Neutrophil (primary cell): ENCODE measurements around the gene GET3.
A peak's percentile ranks its signal among the peaks of the same experiment; 100 is the strongest.

ENCODE experiments used
- H3K27ac ChIP-seq: fragments of 200-600 bp; sonication (generic); 2 replicates; pipeline ENCODE4 v1.5.1; 2016; ENCODE audit warnings: mild to moderate bottlenecking, moderate library complexity
- H3K27me3 ChIP-seq: fragments of 200-600 bp; sonication (generic); 2 replicates; pipeline ENCODE4 v1.6.0; 2016; ENCODE audit warnings: mild to moderate bottlenecking
- H3K36me3 ChIP-seq: fragments of 200-600 bp; sonication (generic); 2 replicates; pipeline ENCODE4 v1.5.1; 2017
- H3K4me1 ChIP-seq, 2 experiments: fragments of 200-600 bp in 1 of 2; sonication (generic) in 1 of 2; 1 replicate in 1 of 2; 2 replicates in 1 of 2; pipeline versions ENCODE4 v1.5.1 to v1.6.1; 2013 to 2016; ENCODE audit warnings: low read depth in 1 of 2, low read length in 1 of 2, mild to moderate bottlenecking in 1 of 2, moderate library complexity in 1 of 2; ENCODE audit not compliant: control insufficient read depth in 1 of 2, insufficient read depth in 1 of 2
- H3K4me3 ChIP-seq, 2 experiments: fragments of 200-600 bp in 1 of 2; sonication (generic) in 1 of 2; 1 replicate in 1 of 2; 2 replicates in 1 of 2; pipeline ENCODE4 v1.5.1; 2013 to 2016; ENCODE audit warnings: low read depth in 1 of 2, low read length in 1 of 2, mild to moderate bottlenecking in 1 of 2, moderate library complexity in 1 of 2
- H3K9me3 ChIP-seq: fragments of 200-600 bp; sonication (generic); 2 replicates; pipeline ENCODE4 v1.5.1; 2016
- TF ChIP-seq, protein P1 (sequence below): fragments of 200-600 bp; sonication (generic); IDR thresholded peaks from 2 replicates; pipeline ENCODE4 v1.5.1; 2016; ENCODE audit warnings: antibody characterized with exemption

Gene GET3

DNA sequence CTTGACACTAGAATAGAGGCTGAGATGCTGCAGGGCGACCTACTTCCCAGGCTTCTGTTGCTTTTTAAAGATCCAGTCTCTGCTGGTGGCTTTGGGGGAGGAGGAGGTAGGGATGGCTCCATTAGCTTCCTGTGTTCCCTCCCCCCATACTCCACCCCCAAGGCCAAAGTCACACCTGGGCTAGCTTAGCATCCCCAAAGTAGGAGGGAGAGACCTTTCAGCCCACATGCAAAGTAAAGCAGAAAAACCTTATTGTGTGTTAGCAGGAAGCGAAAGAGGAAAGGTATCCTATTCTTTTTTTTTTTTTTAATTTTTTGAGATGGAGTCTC is 10.3 kb upstream of the GET3 start:
- peaks cover 37% of the 10 kb centered on the region for H3K36me3 ChIP-seq
- TF ChIP-seq, protein P1, sequence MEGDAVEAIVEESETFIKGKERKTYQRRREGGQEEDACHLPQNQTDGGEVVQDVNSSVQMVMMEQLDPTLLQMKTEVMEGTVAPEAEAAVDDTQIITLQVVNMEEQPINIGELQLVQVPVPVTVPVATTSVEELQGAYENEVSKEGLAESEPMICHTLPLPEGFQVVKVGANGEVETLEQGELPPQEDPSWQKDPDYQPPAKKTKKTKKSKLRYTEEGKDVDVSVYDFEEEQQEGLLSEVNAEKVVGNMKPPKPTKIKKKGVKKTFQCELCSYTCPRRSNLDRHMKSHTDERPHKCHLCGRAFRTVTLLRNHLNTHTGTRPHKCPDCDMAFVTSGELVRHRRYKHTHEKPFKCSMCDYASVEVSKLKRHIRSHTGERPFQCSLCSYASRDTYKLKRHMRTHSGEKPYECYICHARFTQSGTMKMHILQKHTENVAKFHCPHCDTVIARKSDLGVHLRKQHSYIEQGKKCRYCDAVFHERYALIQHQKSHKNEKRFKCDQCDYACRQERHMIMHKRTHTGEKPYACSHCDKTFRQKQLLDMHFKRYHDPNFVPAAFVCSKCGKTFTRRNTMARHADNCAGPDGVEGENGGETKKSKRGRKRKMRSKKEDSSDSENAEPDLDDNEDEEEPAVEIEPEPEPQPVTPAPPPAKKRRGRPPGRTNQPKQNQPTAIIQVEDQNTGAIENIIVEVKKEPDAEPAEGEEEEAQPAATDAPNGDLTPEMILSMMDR: no peak
- H3K27ac ChIP-seq: no peak overlapping the region
- no peaks in the 10 kb centered on the region for H3K27me3 ChIP-seq
- H3K4me1 ChIP-seq: peaks cover 18 to 23% of the 10 kb centered on the region in 2 experiments
- H3K4me3 ChIP-seq: no peak overlapping the region
- H3K9me3 ChIP-seq: no peaks in the 10 kb centered on the region

DNA sequence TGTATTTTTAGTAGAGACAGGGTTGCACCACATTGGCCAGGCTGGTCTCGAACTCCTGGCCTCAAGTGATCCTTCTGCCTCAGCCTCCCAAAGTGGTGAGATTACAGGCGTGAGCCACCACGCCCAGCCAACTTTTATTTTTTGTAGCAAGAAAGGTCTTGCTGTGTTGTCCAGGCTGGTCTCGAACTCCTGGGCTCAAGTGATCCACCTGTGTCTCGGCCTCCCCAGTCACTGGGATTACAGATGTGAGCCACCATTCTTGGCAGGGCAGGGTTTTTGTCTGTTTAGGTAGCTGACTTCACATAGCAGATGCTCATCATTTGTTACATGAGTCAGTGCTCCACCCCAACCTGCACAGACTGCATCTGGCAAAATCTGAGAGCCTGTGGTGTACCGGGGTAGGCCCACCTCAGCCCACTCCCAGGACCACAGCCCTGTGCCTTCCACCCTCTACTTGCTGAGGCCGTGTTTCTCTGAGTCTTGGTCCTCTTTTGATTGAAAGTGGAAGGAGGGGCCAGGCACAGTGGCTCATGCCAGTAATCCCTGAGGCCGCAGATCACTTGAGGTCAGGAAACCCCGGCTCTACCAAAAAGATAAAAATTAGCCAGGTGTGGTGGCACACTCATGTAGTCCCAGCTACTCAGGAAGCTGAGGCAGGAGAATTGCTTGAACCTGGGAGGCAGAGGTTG is 9.4 kb upstream of the GET3 start:
- Histone ChIP-seq H3K36me3 (peaks cover 37% of the 10 kb centered on the region), H3K27me3 (no peaks in the 10 kb centered on the region), H3K4me1 (peaks cover 22 to 29% of the 10 kb centered on the region in 2 experiments), H3K27ac (no peak overlapping the region), H3K4me3 (no peak overlapping the region), H3K9me3 (no peaks in the 10 kb centered on the region)
- TF ChIP-seq, protein P1: no peak

DNA sequence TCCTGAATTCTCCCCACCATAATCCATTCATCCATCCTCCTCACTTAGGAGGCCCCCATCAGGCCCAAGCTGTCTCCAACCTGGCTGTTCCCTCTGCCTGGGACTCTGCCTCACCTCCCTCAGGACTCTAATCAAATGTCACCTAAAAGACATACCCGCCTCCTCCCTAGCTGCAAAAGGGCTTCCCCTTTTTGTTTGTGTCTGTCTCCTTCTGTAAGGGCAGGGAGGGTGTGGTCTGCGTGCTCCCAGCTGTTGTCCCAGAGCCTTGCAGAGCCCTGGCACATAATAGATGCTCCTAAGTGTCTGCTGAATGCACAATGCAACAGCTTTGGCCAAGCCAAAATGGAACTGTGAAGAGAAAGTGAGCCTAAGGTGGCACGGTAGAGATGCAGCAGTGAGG is 7.2 kb upstream of the GET3 start:
- H3K9me3 ChIP-seq: no peaks in the 10 kb centered on the region
- H3K36me3 ChIP-seq: peaks cover 37% of the 10 kb centered on the region
- H3K27me3 ChIP-seq: no peaks in the 10 kb centered on the region
- TF ChIP-seq, protein P1: no peak
- no peak overlapping the region for H3K4me3 ChIP-seq
- peak overlapping the region; percentile 2 for H3K27ac ChIP-seq
- peaks cover 22 to 27% of the 10 kb centered on the region in 2 experiments for H3K4me1 ChIP-seq

DNA sequence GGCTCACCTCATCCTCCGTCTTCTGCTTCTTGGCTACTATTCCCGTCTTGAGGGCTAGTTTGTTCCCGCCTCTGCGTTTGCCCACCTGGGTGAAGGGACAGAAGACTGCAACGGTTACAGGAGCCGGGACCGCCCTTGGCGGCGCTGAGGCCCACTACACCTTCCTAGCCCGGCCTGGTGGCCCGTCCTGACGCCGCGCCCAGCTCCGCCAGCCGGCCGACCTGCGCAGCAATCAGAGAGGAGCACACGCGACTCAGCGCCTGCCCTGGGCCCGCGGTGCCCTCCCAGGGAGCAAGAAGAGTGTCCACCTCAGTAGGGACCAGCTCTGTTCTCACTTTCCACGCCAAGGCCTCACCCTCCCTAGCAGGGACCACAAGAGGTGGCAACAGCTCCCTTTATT is 6.0 kb upstream of the GET3 start:
- no peak overlapping the region for H3K4me3 ChIP-seq
- no peaks in the 10 kb centered on the region for H3K9me3 ChIP-seq
- peaks cover 37% of the 10 kb centered on the region for H3K36me3 ChIP-seq
- no peak overlapping the region for H3K27ac ChIP-seq
- no peaks in the 10 kb centered on the region for H3K27me3 ChIP-seq
- H3K4me1 ChIP-seq: peaks cover 28 to 30% of the 10 kb centered on the region in 2 experiments
- TF ChIP-seq, protein P1: no peak

DNA sequence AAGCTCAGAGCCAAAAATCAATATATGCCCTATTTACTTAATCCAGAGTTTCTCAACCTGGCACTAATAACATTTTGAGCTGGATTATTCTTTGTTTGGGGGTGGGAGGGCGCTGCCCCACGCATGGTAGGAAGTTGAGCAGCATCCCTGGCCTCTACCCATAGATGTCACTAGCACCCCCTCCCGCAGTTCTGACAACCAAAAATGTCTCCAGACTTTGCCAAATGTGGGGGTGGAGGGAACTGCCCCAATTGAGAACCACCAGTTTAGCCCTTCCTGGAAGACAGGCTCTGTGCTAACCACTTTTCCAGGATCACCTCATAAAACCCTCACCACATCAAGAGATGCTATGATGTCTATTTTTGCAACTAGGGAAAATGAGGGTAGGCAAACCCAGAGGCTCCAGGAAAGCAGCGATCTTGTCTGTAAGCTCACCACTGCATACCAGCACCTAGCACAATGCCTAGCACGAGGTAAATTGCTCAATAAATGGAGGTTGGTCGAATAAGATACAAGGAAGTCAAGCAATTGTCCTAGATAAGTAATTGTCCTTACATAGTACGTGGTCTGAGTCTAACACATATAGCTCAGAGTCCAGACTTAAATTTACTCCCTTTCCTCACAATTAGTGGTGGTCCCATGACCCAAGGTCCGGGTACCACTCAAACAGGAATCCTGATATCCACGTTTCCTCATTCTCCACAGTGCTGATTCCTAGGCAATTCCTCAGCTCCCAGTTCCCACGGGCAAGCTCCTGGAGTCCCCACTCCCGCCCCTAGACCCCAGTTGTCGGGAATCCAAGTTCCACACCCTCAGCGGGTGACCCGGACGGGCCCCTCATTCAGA is 3.7 kb upstream of the GET3 start:
- TF ChIP-seq, protein P1: no peak
- Histone ChIP-seq H3K9me3 (no peaks in the 10 kb centered on the region), H3K4me1 (peaks cover 45 to 49% of the 10 kb centered on the region in 2 experiments), H3K27ac (peak overlapping the region; percentile 98), H3K27me3 (no peaks in the 10 kb centered on the region), H3K36me3 (peaks cover 30% of the 10 kb centered on the region), H3K4me3 (peak overlapping the region; percentile 80 to 96)
